Stomach (tissue), 9 donors: ENCODE results near the gene GLB1L3. TPM values are rescaled to one million over a fixed set of nuclear protein-coding genes. Genes with fewer than 3 reads are reported as not detected.
"Not testable (repeated sequence)": the region's sequence is repeated elsewhere in the genome, so short reads cannot be mapped to it uniquely, and the experiment has no call there.

Experiments
- DNase-seq, 2 donors: peaks; one replicate each; pipeline versions ENCODE4 v3.0.0 to v3.0.0-alpha.2; 2013 to 2019
- H3K27ac ChIP-seq, 5 donors: fragments of 200-600 bp in 4 of 5; sonication (generic) in 4 of 5; one replicate each; pipeline ENCODE4 v1.5.1; 2013 to 2019; ENCODE audit warnings: mild to moderate bottlenecking in 1 of 5, moderate library complexity in 1 of 5
- H3K27me3 ChIP-seq, 3 donors: fragments of 200-600 bp; sonication (generic); one replicate each; pipeline ENCODE4 v1.5.1; 2017 to 2019; ENCODE audit warnings: mixed run types in 1 of 3
- H3K36me3 ChIP-seq, 4 donors: fragments of 200-600 bp; sonication (generic); 1 replicate in 3 of 4; 2 replicates in 1 of 4; pipeline ENCODE4 v1.5.1; 2016 to 2019
- H3K4me1 ChIP-seq, 4 donors: fragments of 200-600 bp; sonication (generic); one replicate each; pipeline ENCODE4 v1.5.1; 2016 to 2019
- H3K4me3 ChIP-seq, 4 donors: fragments of 200-600 bp; sonication (generic) in 3 of 4; one replicate each; pipeline ENCODE4 v1.5.1; 2016 to 2019; ENCODE audit warnings: mild to moderate bottlenecking in 1 of 4
- H3K9me3 ChIP-seq, 4 donors: fragments of 200-600 bp; sonication (generic); one replicate each; pipeline ENCODE4 v1.5.1; 2016 to 2019
- CTCF ChIP-seq, 7 experiments: fragments of 450-650 bp in 4 of 7; fragments of 200-600 bp in 3 of 7; sonication (generic) in 3 of 7; IDR thresholded peaks; one replicate each; pipeline ENCODE4 v1.5.1; 2016 to 2019; ENCODE audit warnings: antibody characterized with exemption in 7 of 7, control low read depth in 2 of 7, mild to moderate bottlenecking in 1 of 7
- EP300 ChIP-seq: sonication (generic); formaldehyde crosslinking; IDR thresholded peaks from one replicate; pipeline ENCODE4 v1.6.1; 2017; ENCODE audit warnings: antibody characterized with exemption
- POLR2A ChIP-seq, 4 donors: fragments of 450-650 bp; IDR thresholded peaks; one replicate each; pipeline ENCODE4 v1.6.1; 2016; ENCODE audit warnings: antibody characterized with exemption in 4 of 4, control low read depth in 2 of 4, mild to moderate bottlenecking in 1 of 4, moderate library complexity in 1 of 4
- POLR2AphosphoS5 ChIP-seq, 3 donors: sonication (generic); formaldehyde crosslinking; IDR thresholded peaks; one replicate each; pipeline ENCODE4 v1.6.1; 2016; ENCODE audit warnings: antibody characterized with exemption in 3 of 3
- WGBS, 5 donors: extraction: QIAGEN DNeasy Blood & Tissue Kit in 3 of 5; methylation state at CpG; one replicate each; pipeline versions ENCODE4 v1.1.5 to v1.1.7; 2013 to 2018; 5-methylcytosine and 5-hydroxymethylcytosine counted together
- intact Hi-C: fragments of 100-400 bp; cut with DNase I; formaldehyde crosslinking; loops from one replicate; pipeline ENCODE4 v1.15.1; 2023; ENCODE audit warnings: low total_unique reads
- polyA plus RNA-seq, 3 donors: library from polyadenylated mRNA; stranded (reverse); fragments of 200-250 nt; gene quantifications; one replicate each; pipeline ENCODE4 v1.2.3, GENCODE V29; 2013
- total RNA-seq, 5 donors: library from RNA; depleted of rRNA; stranded (reverse); fragments of >200 nt; gene quantifications; one replicate each; pipeline versions ENCODE4 v1.1.0 to v1.2.3, GENCODE V29; 2014 to 2016
- donor health status: healthy with polysubstance abuse.
- donor health status: Bipolar disorder and iron deficiency.
- donor health status: healthy.

GLB1L3 gene
- total and polyA plus RNA-seq, 8 donors: 0.08 TPM; not detected in 7

DNA sequence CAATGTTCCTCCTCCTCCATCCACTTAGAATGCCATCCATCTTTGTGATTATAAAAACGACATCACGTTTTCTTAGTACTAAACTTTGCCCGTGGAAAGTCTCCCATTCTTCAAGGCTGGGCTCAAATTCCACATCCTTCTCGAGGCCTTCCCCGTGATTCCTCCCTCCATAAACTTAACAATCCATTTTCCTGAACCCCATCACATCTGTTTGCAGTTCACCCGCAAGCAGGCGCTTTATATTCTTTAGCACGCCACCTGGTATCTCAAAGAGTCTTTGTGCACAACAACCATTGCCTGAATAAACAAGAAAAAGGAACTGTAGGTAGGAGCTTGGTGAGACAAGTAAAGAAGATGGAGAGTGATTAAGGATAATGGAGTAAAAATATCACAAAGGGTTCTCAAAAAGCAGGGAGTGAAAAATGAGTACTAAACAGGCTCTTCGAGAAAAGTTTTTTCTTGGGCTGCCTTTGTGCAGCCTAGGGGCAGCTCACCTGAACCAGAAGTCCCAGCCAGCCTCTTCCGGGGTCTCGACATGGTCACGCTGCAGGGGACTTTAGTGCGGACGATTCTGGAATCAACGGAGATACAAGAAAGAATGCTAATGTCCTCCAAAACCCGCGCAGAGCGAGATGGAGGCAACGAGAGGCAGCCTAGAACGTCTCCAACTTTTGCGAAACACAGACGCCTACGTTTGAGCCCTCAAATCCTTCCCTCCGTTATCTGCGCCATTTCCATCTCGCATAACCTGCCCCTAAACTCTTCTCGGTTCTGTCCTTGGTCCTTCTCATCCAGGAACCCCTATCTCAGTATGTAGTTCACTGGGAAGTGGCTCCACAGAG is 23.6 kb upstream of the GLB1L3 start:
- peaks cover 27 to 47% (median 46%) of the 10 kb centered on the region in 4 donors for H3K36me3 ChIP-seq
- H3K4me1 ChIP-seq: peaks cover 17 to 43% (median 29%) of the 10 kb centered on the region in 4 donors
- intact Hi-C loops: no loop called here
- no peaks in the 10 kb centered on the region for H3K27me3 ChIP-seq
- H3K4me3 ChIP-seq: peak overlapping the region; percentile 74 to 98 (median 88)
- no peaks in the 10 kb centered on the region for H3K9me3 ChIP-seq
- TF ChIP-seq POLR2AphosphoS5 (IDR thresholded peaks at IDR 0.05) (no peak), CTCF (IDR thresholded peaks at IDR 0.05) (no peak), POLR2A (IDR thresholded peaks at IDR 0.05) (no peak), EP300 (no peak)
- H3K27ac ChIP-seq: peak overlapping the region; percentile 28 to 86 (median 75)
- DNase-seq: peak in 1 of 2 donors; percentile 64
- 2 to 5% (median 3%) methylated on average over 27 of the region's 27 CpGs for WGBS, 5 donors

DNA sequence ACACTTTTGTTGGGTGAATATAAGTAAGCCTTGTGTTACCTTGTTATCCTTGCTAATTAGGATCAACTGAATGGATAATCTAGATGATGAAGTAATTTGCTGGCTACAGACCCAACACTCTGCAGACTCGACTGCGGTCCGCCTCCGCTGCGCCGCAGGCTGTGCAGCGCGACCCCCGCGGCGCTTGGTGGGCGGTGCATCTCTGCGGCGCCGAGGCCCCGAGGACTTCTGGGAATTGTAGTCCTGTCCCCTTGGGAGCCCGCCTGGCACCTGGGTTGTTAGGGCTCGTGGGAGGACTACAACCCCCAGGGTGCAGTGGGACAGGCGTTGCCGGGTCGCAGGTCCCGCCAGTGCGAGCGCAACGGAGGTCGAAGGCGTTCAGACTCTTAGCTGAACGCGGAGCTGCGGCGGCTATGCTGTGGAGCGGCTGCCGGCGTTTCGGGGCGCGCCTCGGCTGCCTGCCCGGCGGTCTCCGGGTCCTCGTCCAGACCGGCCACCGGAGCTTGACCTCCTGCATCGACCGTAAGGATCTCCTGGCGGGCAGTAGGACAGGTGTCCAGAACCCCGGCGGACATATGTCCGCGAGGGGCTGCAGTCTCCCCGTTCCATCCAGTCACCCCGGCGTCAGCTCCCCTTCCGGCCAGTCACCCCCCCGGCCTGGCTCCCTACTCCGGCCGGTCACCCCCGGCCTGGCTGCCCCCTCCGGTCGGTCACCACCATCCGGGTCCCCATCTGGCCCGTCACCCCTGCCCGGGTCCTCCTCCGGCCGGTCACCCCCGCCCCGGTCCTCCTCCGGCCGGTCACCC is 22.8 kb upstream of the GLB1L3 start, which contains the start of the genes ACAD8 and THYN1:
Gene ACAD8, plus strand, starts transcription at position 381 of the 806 bp plus-strand sequence. Its CDS starts 33 bp downstream, at position 414.
Gene THYN1, minus strand, starts transcription at position 165 of the 806 bp plus-strand sequence. CDS start 470 bp downstream, outside the sequence.
- Histone ChIP-seq H3K9me3 (no peaks in the 10 kb centered on the region), H3K4me3 (peak within 1 kb of the TSS; percentile 74 to 98 (median 88)), H3K36me3 (peaks cover 21 to 47% (median 46%) of the 10 kb centered on the region in 4 donors), H3K27me3 (no peaks in the 10 kb centered on the region), H3K4me1 (peaks cover 17 to 43% (median 29%) of the 10 kb centered on the region in 4 donors), H3K27ac (peak within 1 kb of the TSS; percentile 49 to 86 (median 75))
- DNase-seq: peak; percentile 97 to 99
- TF ChIP-seq POLR2AphosphoS5 (IDR thresholded peaks at IDR 0.05) (peak; percentile 71 to 94 (median 82)), POLR2A (IDR thresholded peaks at IDR 0.05) (peak in 1 of 4 donors; percentile 16), EP300 (no peak), CTCF (IDR thresholded peaks at IDR 0.05) (peak in 5 of 7 experiments; percentile 29 to 57 (median 35))
- intact Hi-C loops: no loop called here
- WGBS, 5 donors: 0 to 1% (median 0%) methylated on average over 36 to 70 of the region's 70 CpGs

DNA sequence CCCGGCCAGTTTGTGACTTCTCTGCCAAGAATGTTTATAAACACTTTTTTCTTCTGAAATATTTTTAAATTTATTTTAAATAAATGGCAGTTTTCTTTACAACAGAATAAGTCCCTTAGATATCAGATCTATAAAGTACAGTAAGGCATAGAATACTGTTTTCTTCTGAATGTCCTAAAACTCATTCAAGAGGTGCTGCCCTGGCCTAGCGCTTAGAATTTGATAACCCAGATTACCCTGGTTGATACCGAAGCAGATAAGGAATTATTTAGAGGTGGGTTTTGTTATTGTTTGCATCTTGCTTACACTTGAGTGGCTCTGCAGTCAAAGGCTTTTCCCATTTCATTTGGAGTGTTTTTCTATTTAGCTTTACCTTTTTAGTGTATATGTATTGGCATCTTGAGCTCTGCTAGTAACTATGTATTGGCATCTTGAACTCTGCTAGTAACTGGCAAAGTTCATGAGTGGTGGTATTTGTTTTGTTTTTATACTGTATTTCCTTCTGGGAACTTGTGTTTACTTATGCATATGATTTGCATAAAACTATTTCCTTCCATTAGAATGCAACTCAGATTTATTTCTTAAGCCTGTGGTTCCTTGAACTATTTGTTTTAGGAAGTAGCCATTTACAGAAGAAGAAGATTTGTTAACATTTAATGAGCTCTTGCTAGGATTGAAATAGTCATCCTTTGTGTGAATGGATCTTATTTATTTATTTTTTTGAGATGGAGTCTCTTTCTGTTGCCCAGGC is 21.6 kb upstream of the GLB1L3 start:
- H3K4me3 ChIP-seq: peak overlapping the region; percentile 74 to 98 (median 88)
- WGBS, 5 donors: 32 to 44% (median 39%) methylated on average over 3 of the region's 3 CpGs

DNA sequence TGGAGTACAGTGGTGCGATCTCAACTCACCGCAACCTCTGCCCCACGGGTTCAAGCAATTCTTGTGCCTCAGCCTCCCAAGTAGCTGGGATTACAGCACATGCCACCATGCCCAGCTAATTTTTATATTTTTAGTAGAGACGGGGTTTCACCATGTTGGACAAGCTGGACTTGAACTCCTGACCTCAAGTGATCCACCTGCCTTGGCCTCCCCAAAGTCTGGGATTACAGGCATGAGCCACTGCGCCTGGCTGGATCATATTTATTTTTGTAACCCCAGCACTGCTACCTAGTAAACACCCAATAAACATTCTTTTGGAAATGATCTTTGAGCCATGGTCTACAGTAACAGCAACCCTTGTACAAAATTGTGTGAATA is 21.0 kb upstream of the GLB1L3 start:
- Histone ChIP-seq H3K4me1 (peaks cover 17 to 43% (median 29%) of the 10 kb centered on the region in 4 donors), H3K36me3 (peaks cover 20 to 47% (median 46%) of the 10 kb centered on the region in 4 donors)
- H3K9me3 ChIP-seq, H3K4me3 ChIP-seq, H3K27me3 ChIP-seq, DNase-seq, intact Hi-C loops, H3K27ac ChIP-seq: not testable (repeated sequence)
- 93 to 98% (median 95%) methylated on average over 5 of the region's 5 CpGs for WGBS, 5 donors

More for the DNA sequence above, 21.6 kb upstream of the GLB1L3 start:
- no peak for DNase-seq
- intact Hi-C loops: no loop called here
- TF ChIP-seq POLR2AphosphoS5 (IDR thresholded peaks at IDR 0.05) (no peak), POLR2A (IDR thresholded peaks at IDR 0.05) (no peak), EP300 (no peak)
- peaks cover 22 to 47% (median 46%) of the 10 kb centered on the region in 4 donors for H3K36me3 ChIP-seq
- H3K27ac ChIP-seq: no peak overlapping the region
- peaks cover 17 to 43% (median 29%) of the 10 kb centered on the region in 4 donors for H3K4me1 ChIP-seq
- H3K27me3 ChIP-seq: no peaks in the 10 kb centered on the region
- H3K9me3 ChIP-seq: no peaks in the 10 kb centered on the region
